Natural killer cell (primary cell): ENCODE results near the gene TSPAN18. TPM values are rescaled to one million over a fixed set of nuclear protein-coding genes. Genes with fewer than 3 reads are reported as not detected.

ENCODE experiments used
- ATAC-seq, 3 donors: fragments of 150-1000 bp in 2 of 3; fragments of 200-7000 bp in 1 of 3; cut with Tn5 transposase; 1 replicate in 1 of 3; 2 replicates in 2 of 3; pipeline ENCODE4 v1.10.0; 2021; ENCODE audit warnings: mild to moderate bottlenecking in 2 of 3, moderate library complexity in 2 of 3
- DNase-seq, 2 donors: peaks; one replicate each; pipeline versions ENCODE4 v3.0.0 to v3.0.0-alpha.2; 2013 to 2021; ENCODE audit warnings: mixed read lengths in 1 of 2
- H3K27ac ChIP-seq: one replicate; pipeline ENCODE4 v1.5.1; 2013; ENCODE audit warnings: mild to moderate bottlenecking, low read length
- H3K27me3 ChIP-seq: one replicate; pipeline ENCODE4 v1.6.1; 2013; ENCODE audit warnings: low read length; ENCODE audit not compliant: control insufficient read depth, insufficient read depth
- H3K36me3 ChIP-seq: one replicate; pipeline ENCODE4 v1.6.1; 2013; ENCODE audit warnings: low read length; ENCODE audit not compliant: control insufficient read depth, insufficient read depth
- H3K4me1 ChIP-seq: one replicate; pipeline ENCODE4 v1.6.1; 2013; ENCODE audit warnings: low read length; ENCODE audit not compliant: control insufficient read depth, insufficient read depth
- H3K4me3 ChIP-seq: one replicate; pipeline ENCODE4 v1.5.1; 2013; ENCODE audit warnings: low read length
- H3K9me3 ChIP-seq: one replicate; pipeline ENCODE4 v1.6.1; 2013; ENCODE audit warnings: low read length; ENCODE audit not compliant: control insufficient read depth, insufficient read depth
- H3K27ac Mint-ChIP-seq, 2 donors: one replicate each; pipeline ENCODE4 v1.8.0; 2022; ENCODE audit warnings: mild to moderate bottlenecking in 2 of 2, mixed read lengths in 2 of 2, moderate library complexity in 1 of 2
- H3K27me3 Mint-ChIP-seq, 2 donors: one replicate each; pipeline ENCODE4 v1.8.0; 2022; ENCODE audit warnings: low read depth in 2 of 2, mixed read lengths in 2 of 2
- H3K36me3 Mint-ChIP-seq: one replicate; pipeline ENCODE4 v1.8.0; 2022; ENCODE audit warnings: mixed read lengths
- H3K4me1 Mint-ChIP-seq, 2 donors: one replicate each; pipeline ENCODE4 v1.8.0; 2022; ENCODE audit warnings: mixed read lengths in 2 of 2
- H3K4me3 Mint-ChIP-seq: one replicate; pipeline ENCODE4 v1.8.0; 2022; ENCODE audit warnings: mild to moderate bottlenecking, moderate library complexity, mixed read lengths
- H3K9me3 Mint-ChIP-seq, 2 donors: one replicate each; pipeline ENCODE4 v1.8.0; 2022; ENCODE audit warnings: mixed read lengths in 2 of 2
- CTCF ChIP-seq: fragments of 200-600 bp; IDR thresholded peaks from one replicate; pipeline ENCODE4 v1.8.0; 2022; ENCODE audit warnings: antibody characterized with exemption
- WGBS: methylation state at CpG from one replicate; pipeline ENCODE4 v1.1.7; 2013; ENCODE audit warnings: missing lambda C conversion rate; ENCODE audit not compliant: insufficient coverage; 5-methylcytosine and 5-hydroxymethylcytosine counted together
- intact Hi-C: fragments of 100-400 bp; cut with micrococcal nuclease; formaldehyde crosslinking; loops from one replicate; pipeline ENCODE4 v1.14.2; 2022
- total RNA-seq, 4 donors: library from RNA; stranded (reverse); fragments of 120-200 nt in 1 of 4; gene quantifications; one replicate each; pipeline versions ENCODE4 v1.2.3 to v1.2.4, GENCODE V29; 2013 to 2022

Gene TSPAN18
- total RNA-seq, 3 donors from 2014 or later (not counting 1 experiment from before 2014, with no cell fraction given), result 1.9 to 2.4 (median 2.3) TPM

GRCh38 chr11:44760917-44761550 is 34.3 kb downstream of the TSPAN18 start:
- no peak for TF ChIP-seq CTCF
- WGBS, result 91% methylated on average over 10 of the region's 10 CpGs
- H3K27me3 Mint-ChIP-seq, result peaks cover 13 to 20% of the 10 kb centered on the region in 2 donors
- no peaks in the 10 kb centered on the region for H3K4me1 Mint-ChIP-seq
- no peaks in the 10 kb centered on the region for H3K9me3 Mint-ChIP-seq
- Histone ChIP-seq H3K4me3 (no peak overlapping the region), H3K27me3 (no peaks in the 10 kb centered on the region), H3K4me1 (no peaks in the 10 kb centered on the region), H3K36me3 (no peaks in the 10 kb centered on the region), H3K9me3 (peaks cover 2% of the 10 kb centered on the region), H3K27ac (no peak overlapping the region)
- intact Hi-C loops, result no loop called here
- ATAC-seq (no peak), DNase-seq (no peak)
- H3K27ac Mint-ChIP-seq, result no peak overlapping the region
- peaks cover 11% of the 10 kb centered on the region for H3K36me3 Mint-ChIP-seq
- no peak overlapping the region for H3K4me3 Mint-ChIP-seq

GRCh38 chr11:44761551-44761961 is 34.8 kb downstream of the TSPAN18 start:
- Histone ChIP-seq H3K4me1 (no peaks in the 10 kb centered on the region), H3K27me3 (no peaks in the 10 kb centered on the region), H3K36me3 (no peaks in the 10 kb centered on the region), H3K4me3 (no peak overlapping the region), H3K27ac (no peak overlapping the region), H3K9me3 (peaks cover 2% of the 10 kb centered on the region)
- no peak overlapping the region for H3K27ac Mint-ChIP-seq
- DNase-seq (no peak), ATAC-seq (no peak)
- H3K36me3 Mint-ChIP-seq, result peaks cover 11% of the 10 kb centered on the region
- intact Hi-C loops, result no loop called here
- peaks cover 11 to 15% of the 10 kb centered on the region in 2 donors for H3K27me3 Mint-ChIP-seq
- 93% methylated on average over 14 of the region's 14 CpGs for WGBS
- no peak overlapping the region for H3K4me3 Mint-ChIP-seq
- no peaks in the 10 kb centered on the region for H3K9me3 Mint-ChIP-seq
- H3K4me1 Mint-ChIP-seq, result no peaks in the 10 kb centered on the region
- no peak for TF ChIP-seq CTCF

GRCh38 chr11:44763121-44763820 is 36.5 kb downstream of the TSPAN18 start:
- intact Hi-C loops, result no loop called here
- no peaks in the 10 kb centered on the region for H3K36me3 ChIP-seq
- Mint-ChIP-seq H3K9me3 (no peaks in the 10 kb centered on the region), H3K4me1 (no peaks in the 10 kb centered on the region), H3K27ac (no peak overlapping the region), H3K4me3 (no peak overlapping the region), H3K27me3 (peaks cover 5 to 11% of the 10 kb centered on the region in 2 donors), H3K36me3 (peaks cover 4% of the 10 kb centered on the region)
- ATAC-seq (no peak), DNase-seq (no peak)
- no peak for TF ChIP-seq CTCF
- no peaks in the 10 kb centered on the region for H3K9me3 ChIP-seq
- no peak overlapping the region for H3K4me3 ChIP-seq
- no peak overlapping the region for H3K27ac ChIP-seq
- H3K27me3 ChIP-seq, result no peaks in the 10 kb centered on the region
- WGBS, result 77% methylated on average over 4 of the region's 5 CpGs
- H3K4me1 ChIP-seq, result no peaks in the 10 kb centered on the region
